Mucosa of descending colon (tissue), 3 donors: ENCODE data around the gene ZFHX2. TPM values are rescaled to one million over a fixed set of nuclear protein-coding genes. Genes with fewer than 3 reads are reported as not detected.

ENCODE experiments used
- ATAC-seq: fragments of 200-7000 bp; cut with Tn5 transposase; one replicate; pipeline ENCODE4 v1.9.1; 2020; ENCODE audit warnings: mild to moderate bottlenecking, moderate library complexity
- DNase-seq, 3 donors: peaks; one replicate each; pipeline ENCODE4 v3.0.0-alpha.2; 2020
- H3K36me3 ChIP-seq: fragments of 200-600 bp; one replicate; pipeline ENCODE4 v1.8.0; 2021; ENCODE audit warnings: low read depth, mild to moderate bottlenecking
- H3K4me1 ChIP-seq: fragments of 200-600 bp; one replicate; pipeline ENCODE4 v1.8.0; 2021; ENCODE audit warnings: low read depth, mild to moderate bottlenecking
- H3K4me3 ChIP-seq: fragments of 200-600 bp; one replicate; pipeline ENCODE4 v1.8.0; 2021; ENCODE audit warnings: mild to moderate bottlenecking
- H3K9me3 ChIP-seq: fragments of 200-600 bp; one replicate; pipeline ENCODE4 v1.8.0; 2021; ENCODE audit warnings: mild to moderate bottlenecking
- intact Hi-C, 2 donors: fragments of 100-400 bp; cut with DNase I in 1 of 2; cut with micrococcal nuclease in 1 of 2; formaldehyde crosslinking; loops; one replicate each; pipeline versions ENCODE4 v1.11.0 to v1.11.1; 2022; cut with DNase I, micrococcal nuclease
- total RNA-seq, 3 donors: library from RNA; stranded (reverse); fragmentation: NEBNext Ultra II Directional in 2 of 3; extraction: Animal tissue kit (Norgen Biotek cat#: 25700) in 2 of 3; gene quantifications; one replicate each; pipeline versions ENCODE4 v1.2.1 to v1.2.4, GENCODE V29; 2021 to 2023
- TF ChIP-seq, protein P1 (sequence below): fragments of 200-600 bp; IDR thresholded peaks from one replicate; pipeline ENCODE4 v1.8.0; 2022; ENCODE audit warnings: antibody characterized with exemption, mild to moderate bottlenecking
- donor health status: DM: no; HTN: no; CAD: no; lungs with moderate emphysema.
- donor health status: DM: no; HTN: no; CAD: no.
- donor health status: DM: no; HTN: yes; CAD: no.

Gene ZFHX2
- total RNA-seq, 3 donors from 2014 or later, result 0.92 to 3.2 (median 1.6) TPM

DNA sequence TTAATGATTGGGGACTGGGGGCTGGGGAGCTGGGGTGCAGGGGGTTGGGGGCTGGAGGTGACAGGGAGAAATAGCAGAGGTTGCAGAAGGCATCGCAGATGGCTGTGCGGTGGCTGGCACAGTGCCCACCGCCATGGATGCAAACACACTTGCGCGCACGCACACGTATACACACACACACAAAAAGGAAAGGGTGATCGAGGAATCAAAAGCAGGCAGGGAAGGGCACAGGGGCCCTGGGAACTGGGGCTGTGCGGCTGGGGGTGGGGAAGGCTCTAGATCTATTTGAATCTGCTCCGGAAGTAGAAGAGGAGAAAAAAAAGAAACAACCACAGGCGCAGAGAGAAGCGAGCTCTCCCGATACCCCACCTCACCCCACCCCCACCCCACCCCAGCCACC, 39.4 kb downstream of the ZFHX2 start:
- TF ChIP-seq, protein P1, sequence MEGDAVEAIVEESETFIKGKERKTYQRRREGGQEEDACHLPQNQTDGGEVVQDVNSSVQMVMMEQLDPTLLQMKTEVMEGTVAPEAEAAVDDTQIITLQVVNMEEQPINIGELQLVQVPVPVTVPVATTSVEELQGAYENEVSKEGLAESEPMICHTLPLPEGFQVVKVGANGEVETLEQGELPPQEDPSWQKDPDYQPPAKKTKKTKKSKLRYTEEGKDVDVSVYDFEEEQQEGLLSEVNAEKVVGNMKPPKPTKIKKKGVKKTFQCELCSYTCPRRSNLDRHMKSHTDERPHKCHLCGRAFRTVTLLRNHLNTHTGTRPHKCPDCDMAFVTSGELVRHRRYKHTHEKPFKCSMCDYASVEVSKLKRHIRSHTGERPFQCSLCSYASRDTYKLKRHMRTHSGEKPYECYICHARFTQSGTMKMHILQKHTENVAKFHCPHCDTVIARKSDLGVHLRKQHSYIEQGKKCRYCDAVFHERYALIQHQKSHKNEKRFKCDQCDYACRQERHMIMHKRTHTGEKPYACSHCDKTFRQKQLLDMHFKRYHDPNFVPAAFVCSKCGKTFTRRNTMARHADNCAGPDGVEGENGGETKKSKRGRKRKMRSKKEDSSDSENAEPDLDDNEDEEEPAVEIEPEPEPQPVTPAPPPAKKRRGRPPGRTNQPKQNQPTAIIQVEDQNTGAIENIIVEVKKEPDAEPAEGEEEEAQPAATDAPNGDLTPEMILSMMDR, result no peak
- intact Hi-C loops, result no loop called here
- Histone ChIP-seq H3K4me3 (no peak overlapping the region), H3K4me1 (no peaks in the 10 kb centered on the region), H3K36me3 (no peaks in the 10 kb centered on the region), H3K9me3 (no peaks in the 10 kb centered on the region)
- ATAC-seq (no peak), DNase-seq (no peak)

DNA sequence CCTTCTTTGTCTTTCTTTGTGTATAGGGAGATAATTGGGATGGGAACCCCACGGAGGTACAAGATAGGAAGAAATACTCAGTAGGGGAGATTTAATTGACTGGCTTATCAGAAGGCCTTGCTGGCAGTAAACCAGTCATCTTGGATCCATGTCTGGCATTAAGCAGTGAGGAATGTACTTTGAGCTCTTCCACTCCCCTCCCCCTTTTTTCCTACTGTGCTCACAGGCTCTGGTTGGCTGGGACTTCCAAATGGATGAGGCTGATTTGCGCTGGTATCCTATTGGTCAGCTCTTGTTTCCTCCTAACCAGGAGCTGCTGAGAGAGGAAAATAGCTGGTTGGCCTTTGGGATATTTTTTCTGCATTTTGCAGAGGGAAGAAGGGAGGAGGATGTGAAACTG, 57.3 kb downstream of the ZFHX2 start:
- no peaks in the 10 kb centered on the region for H3K9me3 ChIP-seq

DNA sequence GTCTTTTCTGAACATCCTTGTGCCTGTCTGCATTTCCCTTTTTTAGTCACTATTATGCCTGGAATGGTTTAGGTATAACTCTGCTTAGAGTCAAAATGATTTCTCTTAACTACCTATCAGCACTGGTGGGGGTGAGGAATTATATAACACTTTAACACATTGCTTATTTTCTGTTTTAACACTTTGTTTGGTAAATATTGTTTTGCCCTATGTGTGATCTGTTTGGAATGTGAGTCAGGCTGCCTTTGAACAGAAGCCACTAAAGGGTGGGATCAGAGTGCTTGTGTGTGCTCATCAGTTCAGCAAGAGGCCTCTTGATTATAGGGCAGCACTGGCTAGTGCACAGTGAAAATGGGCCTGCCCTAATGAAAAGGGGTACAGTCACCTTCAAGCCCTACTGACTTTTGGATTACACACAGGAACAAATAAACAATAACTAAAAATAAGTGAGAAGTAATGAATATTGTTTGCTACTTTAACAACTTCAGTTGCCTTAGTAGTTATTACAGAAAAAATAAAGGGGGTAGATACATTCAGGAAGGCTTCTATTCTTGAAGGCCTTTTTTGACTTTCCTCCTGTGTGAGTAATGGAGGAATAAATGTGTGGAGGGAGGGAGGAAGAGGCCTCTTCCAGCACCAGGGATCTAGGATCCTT, 58.8 kb downstream of the ZFHX2 start:
- Histone ChIP-seq H3K4me1 (no peaks in the 10 kb centered on the region), H3K36me3 (no peaks in the 10 kb centered on the region), H3K4me3 (no peak overlapping the region), H3K9me3 (no peaks in the 10 kb centered on the region)
- TF ChIP-seq, protein P1, result no peak
- DNase-seq, result no peak
- no peak for ATAC-seq
- intact Hi-C loops, result no loop called here

More for the DNA sequence above, 57.3 kb downstream of the ZFHX2 start:
- no peaks in the 10 kb centered on the region for H3K4me1 ChIP-seq
- H3K36me3 ChIP-seq, result no peaks in the 10 kb centered on the region
- intact Hi-C loops, result no loop called here
- H3K4me3 ChIP-seq, result no peak overlapping the region
- DNase-seq, result no peak
- no peak for ATAC-seq
- TF ChIP-seq, protein P1, result no peak

DNA sequence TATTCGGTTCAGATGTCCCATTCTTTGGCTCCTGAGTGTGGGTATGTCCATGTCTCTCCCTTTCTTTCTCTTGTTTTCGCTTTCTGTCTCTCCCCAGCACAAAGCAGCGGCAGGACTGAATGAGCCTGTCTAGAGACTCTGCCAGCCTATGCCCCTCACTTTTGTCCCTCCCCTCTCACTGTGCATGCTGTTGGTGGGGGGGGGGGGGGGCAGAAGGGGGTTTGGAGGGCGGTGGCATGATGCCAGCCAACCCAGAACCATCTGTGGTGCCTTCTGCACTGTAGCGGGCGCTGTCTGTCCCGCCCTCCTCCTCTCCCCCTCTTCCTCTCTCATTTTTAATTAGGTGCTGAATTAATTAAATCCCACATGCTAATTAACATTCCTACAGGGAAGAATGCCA, 64.3 kb downstream of the ZFHX2 start:
- Histone ChIP-seq H3K4me1 (no peaks in the 10 kb centered on the region), H3K4me3 (no peak overlapping the region), H3K9me3 (no peaks in the 10 kb centered on the region), H3K36me3 (no peaks in the 10 kb centered on the region)
- TF ChIP-seq, protein P1, result no peak
- no peak for ATAC-seq
- no peak for DNase-seq
- intact Hi-C loops, result loop anchor here in 1 of 2 donors (10.0 kb wide), 1 partner anchor 48 kb away; no protein-coding TSS in a partner anchor

DNA sequence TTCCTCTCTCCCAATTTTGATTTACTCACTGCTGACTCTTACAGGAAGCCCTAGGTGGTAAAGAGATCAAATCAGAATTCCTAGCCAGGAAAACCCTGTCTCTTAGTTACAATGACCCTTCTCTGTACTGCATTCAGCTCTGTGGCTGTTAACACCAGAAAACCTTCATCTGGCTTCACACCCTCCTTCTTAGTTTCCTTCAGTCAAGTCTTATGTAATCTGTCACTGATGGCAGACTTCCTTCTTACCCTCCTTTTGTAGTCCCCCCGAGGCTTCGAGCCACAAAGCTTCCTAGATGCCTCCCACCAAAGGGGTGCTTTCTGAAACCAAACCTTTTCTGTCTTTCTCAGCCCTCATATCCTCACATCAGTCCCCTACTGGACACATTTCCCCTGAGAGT, 65.5 kb downstream of the ZFHX2 start:
- Histone ChIP-seq H3K36me3 (no peaks in the 10 kb centered on the region), H3K9me3 (no peaks in the 10 kb centered on the region), H3K4me3 (no peak overlapping the region), H3K4me1 (no peaks in the 10 kb centered on the region)
- DNase-seq, result no peak
- intact Hi-C loops, result loop anchor here in 1 of 2 donors (10.0 kb wide), 1 partner anchor 49 kb away; no protein-coding TSS in a partner anchor
- ATAC-seq, result no peak
- TF ChIP-seq, protein P1, result no peak
